Lower leg skin (tissue), 4 donors: ENCODE data around the gene FBXO44. TPM values are rescaled to one million over a fixed set of nuclear protein-coding genes. Genes with fewer than 3 reads are reported as not detected.

Experiments
- DNase-seq, 2 donors: peaks; one replicate each; pipeline ENCODE4 v3.0.0-alpha.2; 2019; ENCODE audit warnings: low spot score in 2 of 2
- H3K4me3 ChIP-seq: fragments of 200-600 bp; sonication (generic); 2 replicates; pipeline ENCODE4 v1.5.1; 2017; ENCODE audit warnings: mild to moderate bottlenecking, low read depth; ENCODE audit not compliant: poor library complexity, severe bottlenecking
- POLR2A ChIP-seq, 2 donors: fragments of 450-650 bp; IDR thresholded peaks; one replicate each; pipeline ENCODE4 v1.6.1; 2016 to 2017; ENCODE audit warnings: antibody characterized with exemption in 2 of 2, mild to moderate bottlenecking in 1 of 2, moderate library complexity in 1 of 2
- WGBS, 2 donors: methylation state at CpG; one replicate each; pipeline ENCODE4 v1.1.5; 2018; 5-methylcytosine and 5-hydroxymethylcytosine counted together
- intact Hi-C: fragments of 100-400 bp; cut with DNase I; formaldehyde crosslinking; loops from one replicate; pipeline ENCODE4 v1.15.0; 2023; ENCODE audit warnings: low total_unique reads
- total RNA-seq, 4 donors: library from RNA; depleted of rRNA; stranded (reverse); fragments of >200 nt; gene quantifications; one replicate each; pipeline ENCODE4 v1.1.0, GENCODE V29; 2016
- TF ChIP-seq, protein P1 (sequence below), 3 donors: fragments of 450-650 bp; IDR thresholded peaks; one replicate each; pipeline ENCODE4 v1.5.1; 2016; ENCODE audit warnings: antibody characterized with exemption in 3 of 3, mild to moderate bottlenecking in 3 of 3, moderate library complexity in 2 of 3

FBXO44 gene
- total RNA-seq, 4 donors from 2014 or later, result 25.0 to 32.3 (median 27.0) TPM

DNA sequence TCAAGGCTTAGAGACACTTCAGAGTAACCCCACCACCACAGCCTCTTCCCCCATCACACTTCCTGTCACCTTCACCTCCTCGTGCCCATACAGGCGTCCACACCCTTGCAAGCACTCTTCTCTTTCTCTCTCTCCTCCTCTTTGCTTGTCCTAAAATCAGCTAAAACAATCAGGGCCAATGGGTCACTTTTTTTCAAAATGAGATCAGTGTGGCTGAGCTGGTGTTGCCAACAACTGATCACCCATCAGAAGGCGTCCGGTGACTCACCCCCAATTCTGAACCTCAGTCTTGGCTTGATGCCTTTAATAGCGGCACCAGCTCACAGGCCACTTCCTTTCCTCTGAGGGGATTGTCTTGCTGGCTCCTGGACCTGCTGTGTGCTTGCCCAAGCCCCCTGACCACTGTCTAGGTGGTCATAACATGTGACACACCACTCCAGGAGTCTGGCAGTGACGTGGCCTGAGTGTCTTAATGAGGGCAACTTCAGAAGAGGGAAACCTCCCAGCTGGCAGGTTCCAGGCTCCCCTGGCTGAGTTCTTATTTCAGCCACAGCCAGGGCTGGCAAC, 38.4 kb downstream of the FBXO44 start:
- WGBS, 2 donors, result 4 to 5% methylated on average over 6 of the region's 6 CpGs
- no peak overlapping the region for H3K4me3 ChIP-seq
- no peak for TF ChIP-seq POLR2A (IDR thresholded peaks at IDR 0.05)
- TF ChIP-seq, protein P1, sequence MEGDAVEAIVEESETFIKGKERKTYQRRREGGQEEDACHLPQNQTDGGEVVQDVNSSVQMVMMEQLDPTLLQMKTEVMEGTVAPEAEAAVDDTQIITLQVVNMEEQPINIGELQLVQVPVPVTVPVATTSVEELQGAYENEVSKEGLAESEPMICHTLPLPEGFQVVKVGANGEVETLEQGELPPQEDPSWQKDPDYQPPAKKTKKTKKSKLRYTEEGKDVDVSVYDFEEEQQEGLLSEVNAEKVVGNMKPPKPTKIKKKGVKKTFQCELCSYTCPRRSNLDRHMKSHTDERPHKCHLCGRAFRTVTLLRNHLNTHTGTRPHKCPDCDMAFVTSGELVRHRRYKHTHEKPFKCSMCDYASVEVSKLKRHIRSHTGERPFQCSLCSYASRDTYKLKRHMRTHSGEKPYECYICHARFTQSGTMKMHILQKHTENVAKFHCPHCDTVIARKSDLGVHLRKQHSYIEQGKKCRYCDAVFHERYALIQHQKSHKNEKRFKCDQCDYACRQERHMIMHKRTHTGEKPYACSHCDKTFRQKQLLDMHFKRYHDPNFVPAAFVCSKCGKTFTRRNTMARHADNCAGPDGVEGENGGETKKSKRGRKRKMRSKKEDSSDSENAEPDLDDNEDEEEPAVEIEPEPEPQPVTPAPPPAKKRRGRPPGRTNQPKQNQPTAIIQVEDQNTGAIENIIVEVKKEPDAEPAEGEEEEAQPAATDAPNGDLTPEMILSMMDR (IDR thresholded peaks at IDR 0.05), result no peak
- intact Hi-C loops, result no loop called here
- peak in 1 of 2 donors; percentile 22 for DNase-seq

DNA sequence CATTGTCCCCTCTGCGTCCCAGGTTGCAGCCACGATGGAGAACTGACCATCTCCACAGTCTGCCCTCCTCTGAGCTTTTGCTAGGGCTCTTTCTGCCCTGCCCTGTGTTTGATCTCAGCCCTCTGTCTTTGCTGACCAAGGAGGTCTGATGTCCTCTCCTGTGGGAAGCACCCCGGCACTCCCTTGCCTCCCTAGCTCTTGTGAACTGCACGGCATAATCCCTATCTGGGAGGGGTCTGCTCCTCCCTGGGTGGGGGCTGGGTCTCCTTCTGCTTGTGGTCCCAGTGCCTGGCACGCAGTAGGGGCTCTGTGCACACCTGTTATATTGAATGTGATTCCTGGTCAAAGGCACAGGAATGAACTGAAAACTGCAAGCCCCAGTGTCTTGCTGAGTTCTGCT, 39.2 kb downstream of the FBXO44 start:
- DNase-seq, result no peak
- WGBS, 2 donors, result 68 to 74% methylated on average over 5 of the region's 5 CpGs
- no peak overlapping the region for H3K4me3 ChIP-seq
- intact Hi-C loops, result no loop called here
- TF ChIP-seq POLR2A (IDR thresholded peaks at IDR 0.05), result no peak
- TF ChIP-seq, protein P1 (IDR thresholded peaks at IDR 0.05), result no peak

DNA sequence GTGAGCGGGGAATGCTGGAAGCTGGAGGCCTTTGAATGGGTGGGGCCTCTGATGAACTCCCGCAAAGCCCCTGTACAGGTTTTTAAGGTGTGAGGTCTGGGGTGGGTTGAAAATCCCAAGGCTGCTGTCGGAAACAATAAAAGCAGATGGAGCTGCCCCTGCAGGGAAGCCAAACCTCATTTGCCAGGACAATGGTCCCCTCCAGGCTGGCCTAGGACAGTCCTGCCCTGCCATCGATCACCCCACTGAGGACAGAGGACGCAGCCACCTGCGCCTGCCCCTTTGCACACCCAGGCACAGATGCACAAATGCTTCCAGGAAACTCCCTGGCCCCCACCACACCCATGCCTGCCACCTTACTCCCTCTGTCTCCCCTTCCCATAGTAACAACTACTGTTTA, 41.2 kb downstream of the FBXO44 start:
- no peak for DNase-seq

DNA sequence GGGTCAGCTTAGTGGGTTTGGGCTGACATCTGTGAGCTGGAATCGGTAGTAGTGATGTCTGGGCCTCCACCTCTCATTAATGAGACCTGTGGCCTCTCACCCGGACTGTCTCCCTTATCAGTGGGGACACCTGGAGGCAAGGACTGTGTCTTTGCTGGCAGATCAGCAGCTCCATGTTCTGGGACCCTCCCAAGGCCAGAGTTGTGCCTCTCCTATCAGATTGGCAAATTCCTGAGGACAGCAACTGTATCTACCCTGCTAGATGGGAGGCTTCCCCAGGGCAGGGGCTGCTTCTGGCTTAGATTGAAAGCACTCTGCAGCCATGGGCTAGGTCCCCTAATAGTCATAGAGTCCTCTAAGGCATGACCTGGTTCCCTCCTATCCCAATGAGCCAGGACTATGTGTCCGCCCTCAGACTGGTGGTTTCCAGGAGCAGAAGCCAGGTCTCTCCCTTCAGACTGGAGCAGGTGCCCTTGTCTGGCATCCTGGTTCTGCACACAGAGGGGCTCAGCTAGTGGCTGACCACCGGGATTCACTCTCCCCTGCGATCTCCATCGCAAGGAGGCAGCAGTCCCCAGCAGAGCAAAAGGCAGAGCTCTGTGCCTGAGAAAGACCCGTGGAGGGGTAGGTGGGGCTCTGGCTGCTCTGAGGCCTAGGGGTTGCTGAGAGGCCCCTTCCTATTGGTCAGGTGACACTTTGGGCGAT, 42.7 kb downstream of the FBXO44 start:
- intact Hi-C loops, result no loop called here
- no peak overlapping the region for H3K4me3 ChIP-seq
- TF ChIP-seq POLR2A (IDR thresholded peaks at IDR 0.05), result no peak
- TF ChIP-seq, protein P1 (IDR thresholded peaks at IDR 0.05), result no peak
- DNase-seq, result no peak
- WGBS, 2 donors, result 74 to 75% methylated on average over 8 of the region's 8 CpGs

More for the DNA sequence above, 41.2 kb downstream of the FBXO44 start:
- H3K4me3 ChIP-seq, result no peak overlapping the region
- no peak for TF ChIP-seq POLR2A (IDR thresholded peaks at IDR 0.05)
- TF ChIP-seq, protein P1 (IDR thresholded peaks at IDR 0.05), result no peak
- 81 to 84% methylated on average over 6 of the region's 6 CpGs for WGBS, 2 donors
- intact Hi-C loops, result no loop called here

DNA sequence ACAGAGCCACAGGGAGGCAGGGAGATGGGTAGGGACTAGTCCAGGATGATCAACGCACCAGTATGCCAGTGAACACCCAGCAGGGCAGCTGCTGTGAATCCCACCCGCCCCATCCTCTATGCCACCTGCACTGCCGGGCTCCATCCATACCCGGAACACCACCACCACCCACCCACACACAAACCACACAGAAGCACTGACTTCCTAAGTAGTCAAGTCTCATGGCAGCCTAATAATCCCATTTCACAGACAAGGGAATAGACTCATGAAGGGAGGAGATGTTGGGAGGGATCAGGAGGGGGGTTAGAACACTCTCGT, 43.2 kb downstream of the FBXO44 start:
- 72 to 81% methylated on average over 5 of the region's 5 CpGs for WGBS, 2 donors
- intact Hi-C loops, result no loop called here
- no peak for TF ChIP-seq POLR2A (IDR thresholded peaks at IDR 0.05)
- TF ChIP-seq, protein P1 (IDR thresholded peaks at IDR 0.05), result no peak
- no peak overlapping the region for H3K4me3 ChIP-seq
- DNase-seq, result no peak
